Keratinocyte (primary cell): ENCODE measurements around the gene SH3D21. TPM values are rescaled to one million over a fixed set of nuclear protein-coding genes. Genes with fewer than 3 reads are reported as not detected.

ENCODE experiments used
- DNase-seq: peaks from one replicate; pipeline ENCODE4 v3.0.0-alpha.2; 2011; ENCODE audit warnings: low read depth, missing footprints, low spot score
- FAIRE-seq: peaks from 2 replicates; lab custom pipeline; 2011; peaks lifted over from hg19 to GRCh38; lab: Jason Lieb, UNC
- H2AFZ ChIP-seq: 2 replicates; pipeline ENCODE4 v1.6.0; 2012; ENCODE audit warnings: low read length, control low read depth, inconsistent platforms; ENCODE audit not compliant: control insufficient read depth
- H3K27ac ChIP-seq: 2 replicates; pipeline ENCODE4 v1.5.1; 2011; ENCODE audit warnings: low read length; ENCODE audit not compliant: control insufficient read depth, insufficient read depth
- H3K27me3 ChIP-seq: 3 replicates; pipeline ENCODE4 v1.6.0; 2011; ENCODE audit warnings: low read length; ENCODE audit not compliant: control insufficient read depth, insufficient read depth; ENCODE audit errors: extremely low read depth
- H3K36me3 ChIP-seq, 2 experiments: 2 replicates in 1 of 2; 3 replicates in 1 of 2; pipeline ENCODE4 v1.5.1; 2011; ENCODE audit warnings: low read length in 2 of 2, mild to moderate bottlenecking in 1 of 2; ENCODE audit not compliant: control insufficient read depth in 2 of 2, insufficient read depth in 2 of 2; ENCODE audit errors: extremely low read depth in 1 of 2
- H3K4me1 ChIP-seq: 3 replicates; pipeline ENCODE4 v1.5.1; 2011; ENCODE audit warnings: low read length; ENCODE audit not compliant: control insufficient read depth, insufficient read depth; ENCODE audit errors: extremely low read depth
- H3K4me2 ChIP-seq: 3 replicates; pipeline ENCODE4 v1.6.0; 2011; ENCODE audit warnings: low read depth, low read length; ENCODE audit not compliant: control insufficient read depth, insufficient read depth; ENCODE audit errors: extremely low read depth
- H3K4me3 ChIP-seq, 3 experiments: fragments of 200-600 bp in 1 of 3; sonication (generic) in 1 of 3; 2 replicates in 2 of 3; 3 replicates in 1 of 3; pipeline ENCODE4 v1.5.1; 2011 to 2016; ENCODE audit warnings: low read length in 3 of 3, mild to moderate bottlenecking in 3 of 3, control low read depth in 2 of 3, inconsistent platforms in 1 of 3, low read depth in 1 of 3, mixed read lengths in 1 of 3, mixed run types in 1 of 3, moderate library complexity in 1 of 3; ENCODE audit not compliant: control insufficient read depth in 2 of 3, insufficient read depth in 2 of 3; ENCODE audit errors: extremely low read depth in 1 of 3
- H3K79me2 ChIP-seq: 2 replicates; pipeline ENCODE4 v1.6.0; 2012; ENCODE audit warnings: low read length; ENCODE audit not compliant: control insufficient read depth, insufficient read depth
- H3K9ac ChIP-seq: 3 replicates; pipeline ENCODE4 v1.6.0; 2011; ENCODE audit warnings: low read length; ENCODE audit not compliant: control insufficient read depth, insufficient read depth; ENCODE audit errors: extremely low read depth
- H3K9me1 ChIP-seq: 3 replicates; pipeline ENCODE4 v1.6.0; 2011; ENCODE audit warnings: low read length; ENCODE audit not compliant: control insufficient read depth, insufficient read depth; ENCODE audit errors: extremely low read depth
- H3K9me3 ChIP-seq: 2 replicates; pipeline ENCODE4 v1.5.1; 2012; ENCODE audit warnings: low read depth, low read length; ENCODE audit not compliant: control insufficient read depth
- H4K20me1 ChIP-seq: 3 replicates; pipeline ENCODE4 v1.6.0; 2011; ENCODE audit warnings: low read length; ENCODE audit not compliant: control insufficient read depth, insufficient read depth; ENCODE audit errors: extremely low read depth
- EZH2 ChIP-seq: IDR thresholded peaks from one replicate; pipeline ENCODE4 v1.6.1; 2012; ENCODE audit warnings: inconsistent platforms, mild to moderate bottlenecking, low read length, moderate library complexity
- dilution Hi-C: fragments of 300-500 bp; cut with MboI; formaldehyde crosslinking; loops from one replicate; pipeline ENCODE4 v1.7.0; 2020; ENCODE audit warnings: low sequenced_read_pairs; ENCODE audit not compliant: extremely low pct_ligation_motif_present
- polyA plus RNA-seq, 5 experiments: library from polyadenylated mRNA; depleted of rRNA in 3 of 5; stranded (reverse) in 3 of 5; stranded (forward) in 1 of 5; unstranded in 1 of 5; fragments of >200 nt; gene quantifications; 1 replicate in 1 of 5; 2 replicates in 3 of 5; 3 replicates in 1 of 5; pipeline versions ENCODE4 v1.2.1 to v1.2.3, GENCODE V29; 2011 to 2012; ENCODE audit warnings: missing spikeins in 2 of 5, low read depth in 1 of 5, low replicate concordance in 1 of 5
- TF ChIP-seq, protein P1 (sequence below), 3 experiments: IDR thresholded peaks in 1 of 3; conservative IDR thresholded peaks in 1 of 3; optimal IDR thresholded peaks in 1 of 3; 2 replicates in 2 of 3; 3 replicates in 1 of 3; pipeline versions ENCODE3 to v1.5.1; 2011; ENCODE audit warnings: low read length in 3 of 3, mild to moderate bottlenecking in 3 of 3, moderate library complexity in 2 of 3, control low read depth in 1 of 3, inconsistent platforms in 1 of 3; ENCODE audit not compliant: insufficient read depth in 2 of 3; ENCODE audit errors: extremely low read depth in 1 of 3

The SH3D21 gene
- polyA plus RNA-seq, 1 donor (not counting 4 experiments of a cell fraction or from before 2014, with no cell fraction given), result 7.1 TPM

DNA sequence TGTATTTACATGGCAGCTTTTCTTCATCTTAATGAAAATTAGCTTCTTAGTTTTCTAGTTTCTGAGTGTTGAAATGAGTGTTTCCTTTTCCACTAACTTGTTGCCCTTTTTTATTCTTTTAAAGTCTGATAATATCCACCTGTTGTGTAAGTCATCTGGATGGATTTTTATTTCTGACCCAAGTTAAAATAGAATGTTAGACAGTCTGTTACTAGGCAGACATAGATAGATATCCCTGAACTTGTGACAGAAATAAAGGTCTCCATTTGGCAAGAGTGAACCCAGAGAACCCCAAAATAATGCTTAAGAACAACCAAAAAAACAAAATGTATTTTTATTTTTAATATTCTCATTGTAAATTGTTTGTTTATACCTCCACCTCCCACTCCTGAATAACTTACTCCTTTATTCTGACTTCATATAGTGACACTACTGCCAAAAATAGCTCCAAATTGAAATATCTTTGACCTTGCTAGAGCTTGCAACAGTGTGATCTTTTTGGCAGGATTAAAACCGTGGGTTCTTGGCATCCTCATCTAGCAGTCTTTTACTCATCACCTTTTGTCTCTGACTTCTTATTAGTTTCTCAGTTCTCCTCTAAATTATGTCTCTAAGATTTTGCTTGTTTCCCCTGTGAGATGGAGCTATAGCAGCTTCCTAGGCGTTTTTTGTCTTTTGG, 26.9 kb upstream of the SH3D21 start:
- H3K4me3 ChIP-seq, result no peak overlapping the region
- H4K20me1 ChIP-seq, result no peaks in the 10 kb centered on the region
- no peak overlapping the region for H2AFZ ChIP-seq
- dilution Hi-C loops, result no loop called here
- H3K27me3 ChIP-seq, result no peaks in the 10 kb centered on the region
- H3K9ac ChIP-seq, result no peak overlapping the region
- no peaks in the 10 kb centered on the region for H3K4me1 ChIP-seq
- FAIRE-seq (no peak), DNase-seq (no peak)
- TF ChIP-seq EZH2, result no peak
- no peaks in the 10 kb centered on the region for H3K9me3 ChIP-seq
- H3K36me3 ChIP-seq, result peaks cover 1 to 7% of the 10 kb centered on the region in 2 experiments
- H3K27ac ChIP-seq, result no peak overlapping the region
- H3K79me2 ChIP-seq, result peaks cover 53% of the 10 kb centered on the region
- peaks cover 2% of the 10 kb centered on the region for H3K9me1 ChIP-seq
- H3K4me2 ChIP-seq, result no peak overlapping the region

DNA sequence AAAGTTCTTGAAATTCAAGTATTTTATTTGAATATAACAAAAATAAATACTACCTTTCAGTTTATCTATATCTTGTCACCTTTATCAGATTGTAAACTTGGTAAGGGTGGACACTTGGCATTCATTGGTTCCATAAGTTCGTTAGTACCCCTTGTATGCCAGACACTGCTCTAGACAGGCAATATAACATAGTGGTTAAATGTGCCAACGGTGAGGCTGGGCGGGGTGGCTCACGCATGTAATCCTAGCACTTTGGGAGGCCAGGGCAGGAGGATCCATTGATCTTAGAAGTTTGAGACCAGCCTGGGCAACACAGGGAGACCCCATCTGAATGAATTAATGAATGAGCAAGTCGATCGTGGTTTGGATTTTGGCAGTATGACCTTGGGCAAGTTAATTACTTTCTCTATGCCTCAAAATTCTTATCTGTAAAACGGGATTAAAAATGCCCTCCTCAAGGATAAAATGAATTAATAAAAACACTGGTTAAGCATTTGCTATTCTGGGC, 26.3 kb upstream of the SH3D21 start:
- Histone ChIP-seq H3K4me2 (no peak overlapping the region), H3K36me3 (peaks cover 5 to 7% of the 10 kb centered on the region in 2 experiments), H4K20me1 (no peaks in the 10 kb centered on the region), H3K9me3 (no peaks in the 10 kb centered on the region), H3K27me3 (no peaks in the 10 kb centered on the region), H2AFZ (no peak overlapping the region), H3K4me3 (no peak overlapping the region), H3K79me2 (peaks cover 47% of the 10 kb centered on the region), H3K27ac (no peak overlapping the region), H3K4me1 (no peaks in the 10 kb centered on the region), H3K9me1 (peaks cover 2% of the 10 kb centered on the region), H3K9ac (no peak overlapping the region)
- dilution Hi-C loops, result no loop called here
- FAIRE-seq, result no peak
- TF ChIP-seq EZH2, result no peak
- no peak for DNase-seq

- dilution Hi-C loops, result no loop called here
- Histone ChIP-seq H3K9me1 (no peaks in the 10 kb centered on the region), H3K27ac (no peak overlapping the region), H3K27me3 (no peaks in the 10 kb centered on the region), H3K4me3 (no peak overlapping the region), H3K9me3 (no peaks in the 10 kb centered on the region), H4K20me1 (no peaks in the 10 kb centered on the region), H3K79me2 (peaks cover 42% of the 10 kb centered on the region), H3K9ac (no peak overlapping the region), H3K36me3 (peaks cover 22 to 35% of the 10 kb centered on the region in 2 experiments), H2AFZ (no peak overlapping the region), H3K4me2 (no peak overlapping the region), H3K4me1 (no peaks in the 10 kb centered on the region)
- DNase-seq (no peak), FAIRE-seq (no peak)
- TF ChIP-seq, protein P1, sequence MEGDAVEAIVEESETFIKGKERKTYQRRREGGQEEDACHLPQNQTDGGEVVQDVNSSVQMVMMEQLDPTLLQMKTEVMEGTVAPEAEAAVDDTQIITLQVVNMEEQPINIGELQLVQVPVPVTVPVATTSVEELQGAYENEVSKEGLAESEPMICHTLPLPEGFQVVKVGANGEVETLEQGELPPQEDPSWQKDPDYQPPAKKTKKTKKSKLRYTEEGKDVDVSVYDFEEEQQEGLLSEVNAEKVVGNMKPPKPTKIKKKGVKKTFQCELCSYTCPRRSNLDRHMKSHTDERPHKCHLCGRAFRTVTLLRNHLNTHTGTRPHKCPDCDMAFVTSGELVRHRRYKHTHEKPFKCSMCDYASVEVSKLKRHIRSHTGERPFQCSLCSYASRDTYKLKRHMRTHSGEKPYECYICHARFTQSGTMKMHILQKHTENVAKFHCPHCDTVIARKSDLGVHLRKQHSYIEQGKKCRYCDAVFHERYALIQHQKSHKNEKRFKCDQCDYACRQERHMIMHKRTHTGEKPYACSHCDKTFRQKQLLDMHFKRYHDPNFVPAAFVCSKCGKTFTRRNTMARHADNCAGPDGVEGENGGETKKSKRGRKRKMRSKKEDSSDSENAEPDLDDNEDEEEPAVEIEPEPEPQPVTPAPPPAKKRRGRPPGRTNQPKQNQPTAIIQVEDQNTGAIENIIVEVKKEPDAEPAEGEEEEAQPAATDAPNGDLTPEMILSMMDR (optimal IDR thresholded peaks at IDR 0.05 in 1 of 3, IDR thresholded peaks at IDR 0.05 in 1 of 3, conservative IDR thresholded peaks at IDR 0.05 in 1 of 3; ENCODE audit: extremely low read depth in 1 of 3, insufficient read depth in 2 of 3, low read length in 3 of 3), result no peak
Measured at GRCh38 chr1:36284061-36284460, 22.1 kb upstream of the SH3D21 start.
